Muscle layer of colon (tissue), 2 donors: ENCODE measurements around the gene CTSK.
"Not testable (repeated sequence)": the region's sequence is repeated elsewhere in the genome, so short reads cannot be mapped to it uniquely, and the experiment has no call there.

Experiments
- H3K27ac ChIP-seq: one replicate; pipeline ENCODE4 v1.7.0; 2013; ENCODE audit warnings: low read depth, mild to moderate bottlenecking, low read length, moderate library complexity
- H3K27me3 ChIP-seq, 2 donors: one replicate each; pipeline ENCODE4 v1.7.0; 2013; ENCODE audit warnings: low read length in 2 of 2, mild to moderate bottlenecking in 2 of 2; ENCODE audit not compliant: insufficient read depth in 2 of 2, control insufficient read depth in 1 of 2
- H3K36me3 ChIP-seq: one replicate; pipeline ENCODE4 v1.7.0; 2013; ENCODE audit warnings: mild to moderate bottlenecking, low read length; ENCODE audit not compliant: insufficient read depth
- H3K4me1 ChIP-seq: one replicate; pipeline ENCODE4 v1.7.0; 2013; ENCODE audit warnings: mild to moderate bottlenecking, low read length; ENCODE audit not compliant: insufficient read depth
- H3K4me3 ChIP-seq, 2 donors: one replicate each; pipeline ENCODE4 v1.7.0; 2013; ENCODE audit warnings: low read length in 2 of 2, low read depth in 1 of 2, mild to moderate bottlenecking in 1 of 2, moderate library complexity in 1 of 2
- H3K9ac ChIP-seq: one replicate; pipeline ENCODE4 v1.7.0; 2013; ENCODE audit warnings: low read length
- H3K9me3 ChIP-seq: one replicate; pipeline ENCODE4 v1.7.0; 2013; ENCODE audit warnings: mild to moderate bottlenecking, low read length
- donor health status: abdominal sarcoma.
- donor health status: Adenocarcinoma of cecum.

CTSK gene

DNA sequence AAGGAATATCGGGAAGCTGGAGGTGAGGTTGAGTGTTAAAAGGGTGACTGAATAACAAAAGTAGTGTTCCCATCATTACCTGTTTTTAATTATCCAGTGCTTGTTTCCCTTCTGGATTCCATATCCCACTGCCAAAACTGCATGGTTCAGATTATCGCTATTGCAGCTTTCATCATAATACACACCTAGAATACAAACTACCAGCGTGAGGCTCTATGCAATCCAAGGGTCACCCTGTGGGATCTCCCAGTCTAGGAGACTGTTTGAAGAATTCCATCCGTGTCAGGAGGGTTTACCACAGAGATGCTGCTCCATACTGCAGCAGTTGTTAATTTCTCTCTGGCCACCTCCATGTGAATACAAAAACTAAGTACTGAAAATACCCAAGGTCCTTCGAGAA lies 9.0 kb downstream of the CTSK start:
- Histone ChIP-seq H3K27me3 (no peaks in the 10 kb centered on the region), H3K4me1 (no peaks in the 10 kb centered on the region), H3K9me3 (no peaks in the 10 kb centered on the region), H3K9ac (no peak overlapping the region), H3K36me3 (peaks cover 45% of the 10 kb centered on the region), H3K4me3 (no peak overlapping the region), H3K27ac (no peak overlapping the region)

DNA sequence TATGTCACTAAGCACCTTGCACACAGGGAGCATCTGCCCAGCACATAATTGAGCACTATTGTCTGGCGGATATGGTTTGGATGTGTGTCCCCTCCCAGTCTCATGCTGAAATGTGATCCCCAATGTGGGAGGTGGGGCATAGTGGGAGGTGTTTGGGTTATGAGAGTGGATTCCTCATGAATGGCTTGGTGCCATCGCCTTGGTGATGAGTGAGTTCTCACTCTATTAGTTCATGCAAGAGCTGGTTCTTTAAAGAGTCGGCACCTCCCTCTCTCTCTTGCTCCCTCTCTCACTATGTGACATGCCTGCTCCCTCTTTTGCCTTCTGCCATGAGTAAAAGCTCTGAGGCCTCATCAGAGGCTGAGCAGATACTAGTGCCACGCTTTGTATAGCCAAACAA lies 9.5 kb downstream of the CTSK start:
- no peaks in the 10 kb centered on the region for H3K27me3 ChIP-seq
- H3K9me3 ChIP-seq, result no peaks in the 10 kb centered on the region
- no peak overlapping the region for H3K27ac ChIP-seq
- no peak overlapping the region for H3K9ac ChIP-seq
- no peak overlapping the region for H3K4me3 ChIP-seq
- H3K36me3 ChIP-seq, result peaks cover 40% of the 10 kb centered on the region
- no peaks in the 10 kb centered on the region for H3K4me1 ChIP-seq

DNA sequence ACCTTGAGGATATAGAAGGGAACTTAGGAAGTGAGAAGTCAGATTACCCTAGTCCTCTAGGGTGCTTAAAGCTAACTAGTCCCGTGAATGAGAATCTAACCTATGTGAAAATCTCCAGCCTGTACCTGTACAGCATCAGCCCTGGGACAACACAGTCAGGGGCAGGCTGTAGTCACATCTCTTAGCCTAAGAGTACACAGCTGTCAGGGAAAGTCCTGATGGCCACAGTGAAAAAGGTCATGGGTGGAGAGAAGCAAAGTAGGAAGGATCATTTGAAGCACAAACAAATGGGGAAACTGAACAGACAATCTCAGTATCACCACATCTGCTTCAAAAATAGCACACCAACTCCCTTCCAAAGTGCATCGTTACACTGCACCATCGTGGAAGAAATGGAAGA lies 11.7 kb downstream of the CTSK start:
- peaks cover 34% of the 10 kb centered on the region for H3K36me3 ChIP-seq
- H3K27ac ChIP-seq, result no peak overlapping the region
- H3K4me3 ChIP-seq, result no peak overlapping the region
- H3K27me3 ChIP-seq, result no peaks in the 10 kb centered on the region
- H3K4me1 ChIP-seq, result no peaks in the 10 kb centered on the region
- no peaks in the 10 kb centered on the region for H3K9me3 ChIP-seq
- H3K9ac ChIP-seq, result no peak overlapping the region

DNA sequence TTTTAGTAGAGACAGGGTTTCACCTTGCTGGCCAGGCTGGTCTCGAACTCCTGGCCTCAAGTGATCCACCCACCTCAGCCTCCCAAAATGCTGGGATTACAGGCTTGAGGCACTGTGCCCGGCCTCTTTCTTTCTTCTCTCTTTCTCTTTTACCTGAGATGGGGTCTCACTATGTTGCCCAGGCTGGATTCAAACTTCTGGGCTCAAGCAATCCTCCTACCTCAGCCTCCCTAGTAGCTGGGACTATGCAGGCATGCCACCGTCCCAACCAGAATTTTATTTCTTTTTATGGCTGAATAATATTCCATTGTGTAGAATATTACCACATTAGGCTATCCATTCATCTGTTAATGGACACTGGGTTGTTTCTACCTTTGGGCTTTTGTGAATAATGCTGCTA lies 14.3 kb downstream of the CTSK start:
- H3K4me1 ChIP-seq, H3K9ac ChIP-seq, H3K4me3 ChIP-seq, H3K9me3 ChIP-seq, H3K27ac ChIP-seq, H3K27me3 ChIP-seq: not testable (repeated sequence)
- H3K36me3 ChIP-seq, result peaks cover 23% of the 10 kb centered on the region

DNA sequence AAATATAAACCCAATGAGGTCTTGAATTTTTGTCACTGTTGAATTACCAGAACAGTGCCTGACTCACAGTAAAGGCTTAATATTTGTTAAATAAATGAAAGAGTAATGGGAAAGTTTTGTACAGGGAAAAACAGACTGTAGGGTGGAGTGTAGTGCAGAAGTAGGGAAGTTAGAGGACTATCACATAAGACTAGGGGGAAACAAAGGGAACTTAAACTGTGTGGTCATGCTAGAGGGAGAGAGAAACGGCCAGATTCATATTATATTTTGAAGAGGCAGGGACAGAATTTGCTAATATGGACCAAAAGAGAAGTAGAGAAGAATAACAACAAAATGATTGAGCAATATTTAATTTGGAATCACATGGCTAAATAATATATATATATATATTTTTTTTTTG lies 14.8 kb downstream of the CTSK start:
- Histone ChIP-seq H3K9ac (no peak overlapping the region), H3K27me3 (no peaks in the 10 kb centered on the region), H3K27ac (no peak overlapping the region), H3K9me3 (no peaks in the 10 kb centered on the region), H3K4me3 (no peak overlapping the region), H3K4me1 (no peaks in the 10 kb centered on the region), H3K36me3 (peaks cover 18% of the 10 kb centered on the region)

DNA sequence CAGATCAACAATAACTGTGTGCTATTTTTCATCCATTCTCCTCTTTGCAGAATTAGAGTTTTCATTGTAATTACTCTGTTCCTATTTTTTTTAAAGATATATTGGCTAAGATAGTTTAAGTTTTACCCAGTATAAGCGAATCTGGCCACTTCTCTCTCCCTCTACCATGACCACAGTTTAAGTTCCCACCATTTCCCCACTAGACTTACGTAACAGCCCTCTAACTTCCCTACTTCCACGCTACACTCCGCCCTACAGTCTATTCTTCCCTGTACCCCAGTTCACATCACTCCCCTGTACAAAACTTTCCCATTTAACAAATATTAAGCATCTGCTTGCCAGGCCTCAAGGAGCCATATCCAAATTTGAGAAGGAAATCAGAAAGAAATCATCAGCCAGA lies 16.5 kb downstream of the CTSK start:
- Histone ChIP-seq H3K36me3 (peaks cover 5% of the 10 kb centered on the region), H3K9me3 (no peaks in the 10 kb centered on the region), H3K27ac (no peak overlapping the region), H3K4me3 (no peak overlapping the region), H3K27me3 (no peaks in the 10 kb centered on the region), H3K4me1 (no peaks in the 10 kb centered on the region), H3K9ac (no peak overlapping the region)

DNA sequence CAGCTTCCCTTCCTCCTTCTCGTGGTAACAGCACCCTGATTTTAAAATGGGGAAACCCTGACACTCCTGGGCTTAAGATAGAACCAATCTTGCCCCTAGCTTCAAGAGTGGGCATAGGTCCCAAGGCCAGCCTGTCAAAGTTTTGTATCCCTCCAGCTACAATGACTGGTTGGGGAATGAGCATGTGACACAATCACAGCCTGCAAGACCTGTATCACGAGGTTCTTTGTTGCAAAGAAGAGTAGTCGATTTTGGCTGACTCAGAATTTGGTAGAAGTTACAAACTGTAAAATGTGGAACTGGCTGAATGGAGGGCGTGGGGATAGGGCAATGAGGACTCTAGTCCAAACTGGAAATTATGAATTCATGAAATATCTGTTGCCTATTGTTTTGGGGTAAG lies 18.7 kb downstream of the CTSK start:
- Histone ChIP-seq H3K27ac (no peak overlapping the region), H3K4me1 (no peaks in the 10 kb centered on the region), H3K9me3 (no peaks in the 10 kb centered on the region), H3K36me3 (no peaks in the 10 kb centered on the region), H3K27me3 (no peaks in the 10 kb centered on the region), H3K9ac (no peak overlapping the region), H3K4me3 (no peak overlapping the region)

DNA sequence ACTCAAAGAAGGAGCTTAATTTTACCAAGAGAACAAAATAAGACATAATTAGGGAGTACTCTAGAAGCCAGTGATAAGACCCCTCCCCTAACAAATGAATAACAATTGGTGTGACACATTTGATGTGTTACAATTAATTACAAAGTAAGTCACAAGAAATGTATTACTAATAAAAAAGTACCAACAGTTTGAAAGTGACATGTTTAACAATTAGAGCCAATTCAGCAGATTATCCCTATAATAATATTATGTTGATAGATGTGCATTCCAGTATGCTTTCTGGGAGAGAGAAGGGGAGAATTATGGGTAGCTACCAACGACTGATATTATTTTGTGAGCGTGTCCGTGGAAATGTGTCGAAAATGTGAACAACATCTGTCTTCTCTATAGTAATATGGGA lies 19.1 kb downstream of the CTSK start:
- Histone ChIP-seq H3K4me1 (no peaks in the 10 kb centered on the region), H3K9me3 (no peaks in the 10 kb centered on the region), H3K36me3 (no peaks in the 10 kb centered on the region), H3K27ac (no peak overlapping the region), H3K4me3 (no peak overlapping the region), H3K27me3 (no peaks in the 10 kb centered on the region), H3K9ac (no peak overlapping the region)

DNA sequence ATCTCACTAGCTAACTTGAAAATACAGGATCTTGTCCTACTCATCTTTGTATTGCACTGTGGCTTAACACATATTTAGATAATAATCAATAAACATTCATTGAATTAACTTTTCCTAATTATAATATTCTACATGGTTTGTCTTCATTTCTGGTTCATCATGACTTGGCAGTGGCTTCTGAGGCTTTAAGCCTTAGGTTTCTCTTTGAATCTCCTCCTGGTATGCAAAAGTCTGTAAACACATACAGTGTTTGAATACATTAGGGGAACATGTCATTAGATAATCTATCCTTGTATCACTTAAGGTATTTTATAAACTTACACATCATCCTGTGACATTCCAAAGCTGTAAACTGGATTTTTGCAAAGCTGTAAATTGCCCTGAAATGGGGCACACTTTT lies 20.6 kb downstream of the CTSK start:
- Histone ChIP-seq H3K4me3 (no peak overlapping the region), H3K9ac (no peak overlapping the region), H3K9me3 (no peaks in the 10 kb centered on the region), H3K27me3 (no peaks in the 10 kb centered on the region), H3K27ac (no peak overlapping the region), H3K4me1 (no peaks in the 10 kb centered on the region), H3K36me3 (no peaks in the 10 kb centered on the region)

DNA sequence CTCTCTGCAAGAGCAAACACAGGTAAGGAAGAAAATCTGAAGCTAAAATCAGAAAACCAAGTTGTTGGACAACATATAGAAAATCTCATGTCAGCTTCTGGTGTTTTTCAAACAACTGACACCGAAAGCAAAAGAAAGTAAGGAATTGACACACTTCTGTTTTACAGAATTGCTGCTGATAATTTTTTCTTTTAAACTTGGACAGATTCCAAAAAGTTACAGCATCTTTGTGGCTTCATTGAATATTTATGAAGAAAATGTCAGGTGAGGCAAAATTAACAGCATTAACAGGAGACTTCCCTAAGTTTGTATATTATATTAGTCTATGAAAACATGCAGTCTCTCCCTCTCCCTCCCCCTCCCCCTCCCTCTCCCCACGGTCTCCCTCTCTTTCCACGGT lies 27.6 kb downstream of the CTSK start:
- Histone ChIP-seq H3K27me3 (no peaks in the 10 kb centered on the region), H3K4me1 (no peaks in the 10 kb centered on the region), H3K4me3 (no peak overlapping the region), H3K36me3 (no peaks in the 10 kb centered on the region), H3K9ac (no peak overlapping the region), H3K9me3 (no peaks in the 10 kb centered on the region), H3K27ac (no peak overlapping the region)

DNA sequence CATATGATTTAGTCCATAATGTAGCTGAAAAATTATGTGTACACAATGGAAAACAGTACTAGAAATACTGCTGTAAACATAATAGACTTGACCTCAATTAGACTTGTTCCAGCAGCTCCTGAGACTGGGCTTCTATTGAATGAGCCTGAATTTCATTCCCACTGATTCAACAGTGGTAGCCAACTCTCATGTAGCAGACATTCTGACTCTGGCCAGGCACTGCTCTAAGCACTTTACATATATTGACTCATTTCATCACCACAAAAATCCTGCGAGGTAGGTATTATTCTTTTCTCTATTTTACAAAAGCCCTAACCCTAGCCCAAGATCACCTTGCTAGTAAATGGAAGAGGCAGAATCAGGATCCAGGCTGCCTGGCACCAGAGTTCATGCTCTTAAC lies 29.7 kb downstream of the CTSK start:
- H3K27me3 ChIP-seq, result no peaks in the 10 kb centered on the region
- no peak overlapping the region for H3K4me3 ChIP-seq
- no peak overlapping the region for H3K9ac ChIP-seq
- no peaks in the 10 kb centered on the region for H3K4me1 ChIP-seq
- no peaks in the 10 kb centered on the region for H3K36me3 ChIP-seq
- H3K9me3 ChIP-seq, result no peaks in the 10 kb centered on the region
- H3K27ac ChIP-seq, result no peak overlapping the region

DNA sequence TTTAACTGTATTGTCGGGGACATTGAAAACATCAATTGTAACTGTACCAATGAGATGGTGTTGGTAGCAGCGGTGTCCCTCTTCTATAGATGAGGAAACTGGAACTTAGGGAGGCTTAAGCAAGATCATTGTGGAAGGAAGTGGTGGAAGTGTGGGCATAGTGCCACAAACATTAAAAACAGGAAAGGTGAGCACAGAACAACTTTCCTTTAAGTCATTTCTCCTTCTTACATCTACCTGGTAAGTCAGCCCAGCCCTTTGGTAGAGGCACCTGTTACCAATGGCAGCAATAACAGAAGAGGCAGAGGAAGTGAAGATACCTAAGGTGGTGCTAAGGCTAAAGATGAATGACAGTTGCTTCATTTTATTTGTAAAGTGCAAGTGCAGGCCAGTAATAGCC lies 30.5 kb downstream of the CTSK start:
- Histone ChIP-seq H3K27me3 (no peaks in the 10 kb centered on the region), H3K36me3 (no peaks in the 10 kb centered on the region), H3K9ac (no peak overlapping the region), H3K4me1 (no peaks in the 10 kb centered on the region), H3K9me3 (no peaks in the 10 kb centered on the region), H3K4me3 (no peak overlapping the region), H3K27ac (no peak overlapping the region)
